Endothelial cell of umbilical vein (primary cell): ENCODE results near the gene MXI1. TPM values are rescaled to one million over a fixed set of nuclear protein-coding genes. Genes with fewer than 3 reads are reported as not detected.

Experiments used
- BruUV-seq: library from RNA; stranded (reverse); fragments of 400-500 nt; replicated peaks from 2 replicates; lab custom pipeline; 2021; lab: Mats Ljungman, UMichigan
- CTCF ChIA-PET: fragments of 300-600, 350-600 bp; sonication (Branson Sonifier 250); formaldehyde crosslinking; loops from one replicate; lab custom pipeline; 2021; ENCODE audit warnings: antibody characterized with exemption, inconsistent platforms; lab: Charles Lee
- POLR2A ChIA-PET: fragments of 300-600, 350-600 bp; sonication (Branson Sonifier 250); formaldehyde crosslinking; loops from one replicate; lab custom pipeline; 2021; ENCODE audit warnings: antibody characterized with exemption, inconsistent platforms; lab: Charles Lee
- DNase-seq: peaks from one replicate; pipeline ENCODE4 v3.0.0-alpha.2; 2011; ENCODE audit warnings: low read depth, low spot score
- FAIRE-seq: peaks from 2 replicates; lab custom pipeline; 2011; peaks lifted over from hg19 to GRCh38; lab: Jason Lieb, UNC
- H2AFZ ChIP-seq: 2 replicates; pipeline ENCODE4 v1.6.0; 2012; ENCODE audit warnings: low read depth, low read length, control low read depth, inconsistent platforms
- H3K27ac ChIP-seq: 2 replicates; pipeline ENCODE4 v1.5.1; 2011; ENCODE audit warnings: low read depth, mild to moderate bottlenecking, control low read depth, low read length, moderate library complexity; ENCODE audit not compliant: insufficient read depth
- H3K27me3 ChIP-seq, 2 experiments: 2 replicates each; pipeline versions ENCODE4 v1.6.0 to v1.6.1; 2011; ENCODE audit warnings: low read length in 2 of 2, mixed read lengths in 1 of 2; ENCODE audit not compliant: control insufficient read depth in 2 of 2, insufficient read depth in 2 of 2
- H3K36me3 ChIP-seq, 2 experiments: 2 replicates in 1 of 2; 3 replicates in 1 of 2; pipeline ENCODE4 v1.5.1; 2011; ENCODE audit warnings: low read length in 2 of 2, mild to moderate bottlenecking in 1 of 2, moderate library complexity in 1 of 2; ENCODE audit not compliant: control insufficient read depth in 2 of 2, insufficient read depth in 2 of 2; ENCODE audit errors: extremely low read depth in 1 of 2
- H3K4me1 ChIP-seq: 3 replicates; pipeline ENCODE4 v1.5.1; 2011; ENCODE audit warnings: mild to moderate bottlenecking, low read length; ENCODE audit not compliant: control insufficient read depth, insufficient read depth; ENCODE audit errors: extremely low read depth
- H3K4me2 ChIP-seq: 2 replicates; pipeline ENCODE4 v1.6.1; 2011; ENCODE audit warnings: low read length, control low read depth, mixed read lengths; ENCODE audit not compliant: insufficient read depth
- H3K4me3 ChIP-seq, 3 experiments: fragments of 200-600 bp in 1 of 3; sonication (generic), shearing (Covaris generic) in 1 of 3; replicated peaks in 1 of 3; 2 replicates each; pipeline ENCODE4 v1.5.1; 2011 to 2016; ENCODE audit warnings: control low read depth in 3 of 3, low read length in 3 of 3, mild to moderate bottlenecking in 2 of 3, inconsistent platforms in 1 of 3, low read depth in 1 of 3, moderate library complexity in 1 of 3; ENCODE audit not compliant: insufficient read depth in 1 of 3
- H3K79me2 ChIP-seq: 2 replicates; pipeline ENCODE4 v1.6.0; 2012; ENCODE audit warnings: low read length, inconsistent platforms; ENCODE audit not compliant: control insufficient read depth, insufficient read depth
- H3K9ac ChIP-seq: replicated peaks from 2 replicates; pipeline ENCODE3; 2011; ENCODE audit warnings: low read length, control low read depth; ENCODE audit not compliant: insufficient read depth; ENCODE audit errors: extremely low read depth
- H3K9me1 ChIP-seq: replicated peaks from 3 replicates; pipeline ENCODE4 v1.6.0; 2011; ENCODE audit warnings: mild to moderate bottlenecking, low read length; ENCODE audit not compliant: control insufficient read depth, insufficient read depth; ENCODE audit errors: extremely low read depth
- H3K9me3 ChIP-seq: replicated peaks from 2 replicates; pipeline ENCODE4 v1.5.1; 2012; ENCODE audit warnings: low read length, inconsistent platforms; ENCODE audit not compliant: control insufficient read depth, insufficient read depth
- H4K20me1 ChIP-seq: replicated peaks from 2 replicates; pipeline ENCODE3; 2011; ENCODE audit warnings: mild to moderate bottlenecking, low read length; ENCODE audit not compliant: control insufficient read depth, insufficient read depth; ENCODE audit errors: extremely low read depth
- EZH2 ChIP-seq: IDR thresholded peaks from 2 replicates; pipeline ENCODE4 v1.6.1; 2012; ENCODE audit warnings: borderline replicate concordance, low read depth, mild to moderate bottlenecking, moderate library complexity, low read length, inconsistent platforms; ENCODE audit not compliant: severe bottlenecking
- FOS ChIP-seq: IDR thresholded peaks from 2 replicates; pipeline ENCODE4 v1.6.1; 2011; ENCODE audit warnings: mild to moderate bottlenecking, low read length, moderate library complexity, borderline replicate concordance; ENCODE audit not compliant: insufficient read depth
- GATA2 ChIP-seq: IDR thresholded peaks from 2 replicates; pipeline ENCODE4 v1.7.0; 2011; ENCODE audit warnings: low read depth, mild to moderate bottlenecking, moderate library complexity, mixed read lengths, low read length; ENCODE audit not compliant: insufficient read length, insufficient read depth
- JUN ChIP-seq: IDR thresholded peaks from 2 replicates; pipeline ENCODE4 v1.6.1; 2011; ENCODE audit warnings: borderline replicate concordance, low read depth; ENCODE audit not compliant: insufficient read length, insufficient read depth
- POLR2A ChIP-seq: IDR thresholded peaks from 2 replicates; pipeline ENCODE4 v1.6.1; 2012; ENCODE audit warnings: low read depth, mild to moderate bottlenecking, control low read depth, low read length
- dilution Hi-C: fragments of 300-500 bp; cut with MboI; formaldehyde crosslinking; loops from one replicate; pipeline ENCODE4 v1.15.0; 2019; ENCODE audit warnings: low sequenced_read_pairs; ENCODE audit not compliant: extremely low pct_ligation_motif_present
- intact Hi-C: fragments of 100-400 bp; cut with micrococcal nuclease; formaldehyde crosslinking; loops from one replicate; pipeline ENCODE4 v1.10.0; 2022
- polyA plus RNA-seq, 4 experiments: library from polyadenylated mRNA; depleted of rRNA in 3 of 4; stranded (reverse) in 3 of 4; unstranded in 1 of 4; fragments of >200 nt; gene quantifications; 2 replicates each; pipeline versions ENCODE4 v1.2.1 to v1.2.3, GENCODE V29; 2011 to 2012; ENCODE audit warnings: missing spikeins in 1 of 4
- total RNA-seq: library from RNA; stranded (reverse); gene quantifications from 2 replicates; pipeline ENCODE4 v1.2.3, GENCODE V29; 2021
- TF ChIP-seq, protein P1 (sequence below): IDR thresholded peaks from 2 replicates; pipeline ENCODE4 v1.6.1; 2011; ENCODE audit not compliant: insufficient read depth, insufficient read length

MXI1 gene
- total and polyA plus RNA-seq, 2 donors (not counting 3 experiments of a cell fraction or from before 2014, with no cell fraction given) = 2.7 to 8.5 TPM

DNA sequence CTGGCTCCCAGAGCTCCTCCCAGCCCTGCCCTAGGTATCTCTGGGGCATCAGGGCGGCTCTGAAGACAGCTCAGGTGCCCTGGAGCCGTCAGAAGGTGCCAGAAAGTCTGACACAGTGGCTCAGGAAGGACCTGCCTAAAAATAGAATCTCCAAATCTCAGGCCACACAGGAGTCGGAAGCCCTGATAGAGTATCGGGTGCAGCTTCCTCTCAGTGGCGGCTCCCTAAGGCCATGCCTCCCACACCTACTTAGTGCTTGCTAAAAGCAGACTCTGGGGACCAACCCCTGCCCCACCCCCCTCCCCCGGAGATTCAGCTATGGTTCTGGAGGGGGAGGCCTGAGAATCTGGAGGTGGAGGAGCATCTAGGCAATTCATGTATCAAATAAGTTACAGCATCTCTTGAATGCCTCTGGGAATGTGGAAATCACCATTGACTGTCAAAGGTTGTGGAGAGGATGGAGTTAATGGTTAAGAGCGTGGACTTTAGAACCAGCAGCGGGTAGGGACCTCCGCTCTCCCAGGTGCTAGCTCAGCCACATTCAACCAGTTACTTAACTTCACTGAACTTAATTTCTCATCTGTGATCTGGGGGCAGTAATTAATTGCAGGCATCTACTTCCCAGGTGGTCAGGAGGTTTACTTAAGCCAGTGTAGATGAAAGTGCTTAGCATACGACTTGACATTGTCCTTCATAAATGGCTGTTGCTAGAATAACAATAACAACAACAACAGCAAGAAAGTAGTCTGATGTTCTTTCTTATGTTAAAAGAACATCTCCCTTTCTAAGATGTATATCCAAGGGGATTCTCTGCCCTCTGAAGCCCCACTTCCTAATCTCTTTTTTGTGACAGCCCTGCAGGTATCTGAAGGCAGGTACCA lies 38.6 kb upstream of the MXI1 start:
- no peak overlapping the region for H3K4me2 ChIP-seq
- H3K9me3 ChIP-seq = no peaks in the 10 kb centered on the region
- no peak overlapping the region for H3K4me3 ChIP-seq
- no peaks in the 10 kb centered on the region for H3K9me1 ChIP-seq
- TF ChIP-seq GATA2 (no peak), EZH2 (peak; percentile 33)
- H3K36me3 ChIP-seq = no peaks in the 10 kb centered on the region
- H3K79me2 ChIP-seq = no peaks in the 10 kb centered on the region
- DNase-seq (no peak), FAIRE-seq (no peak)
- H3K4me1 ChIP-seq = no peaks in the 10 kb centered on the region
- BruUV-seq = no TSS peak
- no peaks in the 10 kb centered on the region for H4K20me1 ChIP-seq
- peaks cover 32% of the 10 kb centered on the region in 2 experiments for H3K27me3 ChIP-seq
- H2AFZ ChIP-seq = no peak overlapping the region
- dilution Hi-C loops (no loop called here), intact Hi-C loops (no loop called here)
- no peak overlapping the region for H3K9ac ChIP-seq
- ChIA-PET POLR2A (no interaction called here), CTCF (interaction anchor here (0.8 to 1.2 kb wide), 3 partner anchors 8 to 285 kb away, joined by 3 to 4 read pairs (median 4); no protein-coding TSS in a partner anchor)
- H3K27ac ChIP-seq = no peak overlapping the region

DNA sequence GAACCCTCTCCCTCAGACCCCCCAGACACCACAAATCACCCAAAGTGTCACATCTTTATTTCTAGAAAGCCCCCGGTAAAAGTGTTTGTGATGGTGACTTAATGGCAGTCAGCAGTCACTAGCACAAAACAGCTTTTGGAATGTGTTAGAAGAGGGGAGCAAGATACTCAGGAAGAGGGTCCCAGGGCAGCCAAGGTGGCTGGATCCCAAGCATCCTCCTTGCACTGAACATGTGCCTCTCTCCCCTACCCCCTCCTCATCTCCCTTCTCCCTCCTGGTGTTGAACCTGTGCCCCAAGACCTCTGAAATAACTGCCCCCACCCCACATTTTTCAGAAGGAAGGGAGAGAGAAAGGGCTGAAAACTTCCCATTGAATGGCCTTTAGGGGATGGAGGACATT lies 37.8 kb upstream of the MXI1 start:
- Histone ChIP-seq H2AFZ (no peak overlapping the region), H3K27ac (no peak overlapping the region), H3K9me1 (no peaks in the 10 kb centered on the region), H3K79me2 (no peaks in the 10 kb centered on the region), H3K4me3 (no peak overlapping the region), H3K4me1 (no peaks in the 10 kb centered on the region), H3K9me3 (no peaks in the 10 kb centered on the region), H3K36me3 (no peaks in the 10 kb centered on the region), H3K4me2 (no peak overlapping the region), H4K20me1 (no peaks in the 10 kb centered on the region), H3K27me3 (peaks cover 31 to 32% of the 10 kb centered on the region in 2 experiments), H3K9ac (no peak overlapping the region)
- no peak for FAIRE-seq
- BruUV-seq = no TSS peak
- ChIA-PET POLR2A (no interaction called here), CTCF (no interaction called here)
- DNase-seq = no peak
- TF ChIP-seq EZH2 = no peak
- TF ChIP-seq, protein P1, sequence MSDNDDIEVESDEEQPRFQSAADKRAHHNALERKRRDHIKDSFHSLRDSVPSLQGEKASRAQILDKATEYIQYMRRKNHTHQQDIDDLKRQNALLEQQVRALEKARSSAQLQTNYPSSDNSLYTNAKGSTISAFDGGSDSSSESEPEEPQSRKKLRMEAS = no peak
- TF ChIP-seq JUN = no peak
- no peak for TF ChIP-seq POLR2A
- no peak for TF ChIP-seq GATA2
- no peak for TF ChIP-seq FOS
- intact Hi-C loops = no loop called here
- dilution Hi-C loops = no loop called here
